ENCODE data around the gene PRRT1. TPM values are rescaled to one million over a fixed set of nuclear protein-coding genes. Genes with fewer than 3 reads are reported as not detected.
"Not testable (repeated sequence)": the region's sequence is repeated elsewhere in the genome, so short reads cannot be mapped to it uniquely, and the experiment has no call there.

PRRT1 gene
- total RNA-seq, 1 donor from 2014 or later, result 2.8 TPM

GRCh38 chr6:32126880-32127279 lies 24.9 kb downstream of the PRRT1 start:
- no peak for DNase-seq (ENCODE audit: low spot score)

- no peak for DNase-seq (ENCODE audit: low spot score)
Observed at GRCh38 chr6:32123681-32124080, 28.1 kb downstream of the PRRT1 start.

DNA sequence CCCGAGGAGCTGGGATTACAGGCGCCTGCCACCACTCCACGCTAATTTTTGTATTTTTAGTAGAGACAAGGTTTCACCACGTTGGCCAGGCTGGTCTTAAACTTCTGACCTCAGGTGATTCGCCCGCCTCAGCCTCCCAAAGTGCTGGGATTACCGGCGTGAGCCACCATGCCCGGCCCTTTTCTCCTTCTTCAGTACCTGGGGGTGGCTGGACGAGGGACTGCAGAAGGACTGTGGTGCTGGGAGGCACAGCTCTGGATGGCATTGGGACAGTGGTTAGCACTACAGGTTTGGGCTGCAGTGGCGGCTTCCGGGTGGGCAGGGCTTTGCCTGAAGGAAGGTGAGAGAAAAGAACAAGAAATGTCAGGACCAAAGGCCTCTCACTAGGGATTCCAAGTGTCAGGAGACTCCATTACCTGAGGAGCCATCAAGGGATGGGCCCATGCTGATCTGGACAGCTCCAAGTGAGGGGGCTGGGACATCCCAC lies 31.1 kb downstream of the PRRT1 start:
- no peak for DNase-seq (ENCODE audit: low spot score)

DNA sequence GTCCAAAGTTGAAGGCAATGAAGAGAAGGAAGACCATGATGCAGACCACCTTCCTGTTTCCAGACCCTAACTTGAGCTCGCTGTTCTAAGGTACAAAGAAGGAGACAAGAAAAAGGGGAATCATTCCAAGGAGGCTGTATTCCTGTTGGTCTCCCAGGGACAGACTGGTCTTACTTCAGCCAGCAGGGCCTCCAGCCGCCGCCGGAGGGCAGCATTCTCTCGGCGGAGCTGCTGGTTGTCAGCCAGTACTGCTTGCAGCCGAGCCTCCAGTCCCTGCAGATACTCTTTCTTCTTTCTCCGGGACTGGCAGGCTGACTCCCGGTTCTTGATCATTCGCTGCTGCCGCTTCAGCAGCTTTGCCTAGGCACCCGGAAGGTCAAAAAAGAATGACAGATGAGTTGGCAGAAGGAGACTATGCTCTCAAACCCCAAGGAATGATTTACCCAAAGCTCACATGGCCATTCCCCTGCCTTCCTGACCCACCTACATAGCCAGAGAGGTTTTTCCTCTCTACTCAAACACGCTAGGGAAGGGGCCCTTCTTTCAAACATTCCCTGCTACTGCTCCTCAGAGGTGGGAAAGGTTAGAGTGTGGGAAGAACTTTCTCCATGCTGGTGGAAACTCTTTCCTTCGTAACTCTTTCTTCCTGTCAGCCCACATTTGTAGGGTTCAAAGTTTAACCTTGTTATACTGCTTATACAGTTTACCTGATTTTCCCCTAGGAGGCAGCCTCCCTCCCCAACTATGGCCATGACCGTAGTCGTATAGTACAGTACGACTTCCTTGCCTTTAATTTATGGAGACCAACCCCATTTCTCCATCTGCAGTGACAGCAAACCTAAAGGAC lies 32.7 kb downstream of the PRRT1 start:
- DNase-seq (ENCODE audit: low spot score), result peak; percentile 88

- no peak for DNase-seq (ENCODE audit: low spot score)
Observed at GRCh38 chr6:32117461-32117860, 34.3 kb downstream of the PRRT1 start.

GRCh38 chr6:32116674-32117073 lies 35.1 kb downstream of the PRRT1 start:
- DNase-seq (ENCODE audit: low spot score), result no peak

- no peak for DNase-seq (ENCODE audit: low spot score)
Observed at GRCh38 chr6:32115623-32116022, 36.1 kb downstream of the PRRT1 start.

DNA sequence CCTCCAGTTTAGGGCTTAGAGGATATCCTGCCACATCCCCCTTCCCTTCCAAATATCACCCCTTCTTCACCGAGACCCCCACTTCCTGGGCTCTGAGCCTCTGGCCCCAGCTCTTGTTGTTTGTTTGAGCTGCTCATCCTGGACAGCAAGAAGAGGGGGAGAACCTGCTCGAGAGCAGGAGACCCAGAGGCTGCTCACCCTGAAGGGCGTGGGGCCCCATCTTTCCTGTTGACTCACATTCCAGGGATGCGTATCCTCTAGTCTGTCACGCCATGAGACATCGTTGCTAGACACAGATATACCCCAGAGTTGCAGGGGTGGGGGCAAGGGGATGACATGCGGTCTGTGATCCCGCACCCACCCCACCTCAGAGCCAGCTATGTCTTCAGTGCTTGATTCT lies 36.9 kb downstream of the PRRT1 start:
- DNase-seq (ENCODE audit: low spot score), result no peak

DNA sequence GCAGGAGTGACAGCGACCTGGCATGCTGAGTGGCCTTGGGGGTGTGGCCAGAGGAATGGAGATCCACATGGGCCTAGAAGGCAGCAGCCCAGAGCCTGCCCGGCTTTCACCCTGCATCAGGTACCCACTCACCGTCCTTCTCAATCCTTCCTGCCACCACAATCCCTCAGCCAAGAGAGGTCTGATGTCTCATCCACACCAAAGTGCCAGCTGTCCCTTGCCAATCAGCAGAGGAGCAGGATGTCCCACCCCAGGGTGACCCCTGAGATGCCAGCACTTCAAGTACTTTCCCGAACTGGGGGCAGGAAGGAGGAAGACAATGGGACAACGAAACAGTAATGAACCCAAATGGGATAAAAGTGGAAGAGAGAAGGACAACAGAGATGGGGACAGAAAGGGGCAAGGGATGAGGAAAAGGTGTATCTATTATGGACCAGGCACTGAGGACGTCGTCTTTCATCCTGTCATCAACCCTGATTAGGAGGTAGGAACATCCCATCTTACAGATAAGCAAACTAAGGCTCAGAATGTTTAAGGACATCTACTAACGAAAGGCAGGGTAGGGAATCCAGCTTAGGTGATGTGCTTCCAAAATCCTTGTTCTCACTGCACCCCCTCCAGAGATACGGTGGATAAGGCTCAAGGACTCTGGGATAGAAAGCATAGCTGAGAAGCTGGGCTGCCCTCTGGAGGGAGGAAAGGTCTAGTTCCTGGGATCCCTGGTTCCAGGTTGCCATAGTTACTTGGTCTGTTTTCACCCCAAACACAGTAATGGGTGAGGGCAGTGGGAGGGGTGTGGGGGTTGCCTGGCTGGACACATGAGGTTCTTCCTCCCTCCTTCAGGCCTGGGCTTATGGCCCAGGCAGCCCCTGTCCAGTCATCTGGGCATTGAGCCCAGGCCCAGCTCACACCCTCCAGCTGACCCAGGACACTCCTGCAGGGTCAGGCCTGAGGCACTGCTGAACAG lies 38.1 kb downstream of the PRRT1 start:
- peak; percentile 90 for DNase-seq (ENCODE audit: low spot score)

- DNase-seq (ENCODE audit: low spot score), result no peak
Observed at GRCh38 chr6:32112431-32112980, 39.2 kb downstream of the PRRT1 start.

GRCh38 chr6:32111424-32112066 lies 40.2 kb downstream of the PRRT1 start:
- DNase-seq (ENCODE audit: low spot score), result no peak

DNA sequence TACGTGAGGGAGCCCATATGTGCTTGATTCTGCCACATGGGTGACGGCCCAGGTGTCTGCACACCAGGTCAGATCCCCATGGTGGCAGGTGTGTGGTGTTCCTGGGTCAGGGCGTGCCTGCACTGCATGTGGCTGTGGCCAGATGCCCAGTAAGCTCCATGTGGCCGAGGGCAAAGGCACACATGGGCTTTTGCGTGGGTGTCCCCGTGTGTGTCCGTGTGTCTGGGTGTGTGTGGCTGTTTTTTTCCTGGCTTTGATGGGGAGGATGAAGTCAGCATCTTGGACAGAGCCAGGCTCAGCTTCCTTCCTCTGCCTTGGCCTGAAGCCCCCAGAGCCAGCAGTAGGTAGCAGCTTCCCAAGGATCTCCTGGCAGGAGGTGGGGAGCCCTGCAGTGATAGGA lies 41.1 kb downstream of the PRRT1 start:
- DNase-seq (ENCODE audit: low spot score), result no peak

DNA sequence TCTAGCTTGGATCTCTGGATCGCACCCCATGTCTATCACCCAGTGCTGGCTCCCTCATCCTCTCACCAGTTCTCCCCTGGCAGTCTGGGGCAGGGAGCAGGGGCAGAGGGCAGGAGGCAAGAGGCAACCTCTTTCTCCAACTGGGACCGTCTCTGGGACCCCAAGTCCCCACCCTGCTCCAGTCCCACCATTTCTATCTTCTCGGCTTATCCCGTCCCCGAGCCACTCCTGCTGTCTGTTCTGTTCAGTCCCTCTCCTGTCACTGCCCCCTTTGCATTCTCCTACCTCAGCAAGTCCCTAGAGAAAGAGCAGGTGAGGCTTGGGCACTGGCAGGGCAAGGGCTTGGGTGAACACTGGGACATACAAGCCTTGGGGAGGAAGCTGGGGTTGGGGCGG lies 42.0 kb downstream of the PRRT1 start:
- no peak for DNase-seq (ENCODE audit: low spot score)

DNA sequence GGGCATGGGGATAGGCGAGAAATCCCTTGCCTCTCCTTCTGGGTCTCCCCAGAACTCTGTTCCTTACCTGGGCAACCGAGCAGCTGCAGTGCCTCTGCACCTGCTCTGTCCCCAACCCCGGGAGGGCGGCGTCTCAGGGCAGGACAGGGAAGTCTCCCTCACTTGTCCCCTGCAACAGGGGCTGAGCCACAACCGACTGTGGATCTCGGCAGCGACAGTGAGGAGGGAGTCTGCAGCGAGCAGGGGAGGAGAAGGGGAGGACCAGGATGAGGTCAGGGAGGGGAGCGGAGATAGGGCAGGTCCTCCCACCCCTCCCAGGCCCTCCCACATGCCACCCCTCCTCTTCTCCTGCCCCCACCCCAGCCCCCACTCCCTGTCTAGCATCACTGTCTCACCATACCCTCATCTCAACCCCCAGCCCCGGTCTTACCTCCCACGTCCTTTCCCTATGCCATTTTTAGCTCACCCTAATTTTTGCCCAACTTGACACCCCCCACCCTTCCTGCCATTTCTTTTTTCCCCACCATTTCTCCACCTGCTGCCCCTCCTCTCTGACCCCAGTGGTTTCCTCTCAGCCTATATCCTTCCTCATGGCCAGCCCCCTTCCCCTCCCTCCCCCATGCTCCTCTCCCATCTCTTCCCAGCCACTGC lies 42.5 kb downstream of the PRRT1 start, which contains the start of gene TNXB:
TNXB (minus strand) TSS at position 225 of the 651 bp plus-strand sequence. CDS start 11,140 bp downstream, outside the sequence.
- DNase-seq (ENCODE audit: low spot score), result peak; percentile 56

DNA sequence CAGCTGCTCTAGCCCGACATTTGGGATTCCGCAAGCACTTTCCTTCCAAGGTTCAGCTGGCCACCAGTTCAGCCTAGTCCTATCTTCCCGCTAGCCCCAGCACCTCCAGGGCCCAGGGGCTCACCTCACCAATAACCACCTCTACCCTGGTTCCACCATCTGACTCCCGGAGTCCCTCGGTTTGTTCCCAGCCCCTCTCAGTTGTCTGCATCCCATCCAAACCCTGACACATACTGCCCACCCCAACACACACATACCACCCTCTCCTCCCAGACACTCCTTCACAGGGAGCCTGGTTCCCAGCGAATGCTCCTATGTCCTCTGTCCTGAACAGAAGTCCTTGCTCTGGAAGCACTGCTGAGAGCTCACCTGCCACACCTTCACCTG lies 43.0 kb downstream of the PRRT1 start:
- no peak for DNase-seq (ENCODE audit: low spot score)

DNA sequence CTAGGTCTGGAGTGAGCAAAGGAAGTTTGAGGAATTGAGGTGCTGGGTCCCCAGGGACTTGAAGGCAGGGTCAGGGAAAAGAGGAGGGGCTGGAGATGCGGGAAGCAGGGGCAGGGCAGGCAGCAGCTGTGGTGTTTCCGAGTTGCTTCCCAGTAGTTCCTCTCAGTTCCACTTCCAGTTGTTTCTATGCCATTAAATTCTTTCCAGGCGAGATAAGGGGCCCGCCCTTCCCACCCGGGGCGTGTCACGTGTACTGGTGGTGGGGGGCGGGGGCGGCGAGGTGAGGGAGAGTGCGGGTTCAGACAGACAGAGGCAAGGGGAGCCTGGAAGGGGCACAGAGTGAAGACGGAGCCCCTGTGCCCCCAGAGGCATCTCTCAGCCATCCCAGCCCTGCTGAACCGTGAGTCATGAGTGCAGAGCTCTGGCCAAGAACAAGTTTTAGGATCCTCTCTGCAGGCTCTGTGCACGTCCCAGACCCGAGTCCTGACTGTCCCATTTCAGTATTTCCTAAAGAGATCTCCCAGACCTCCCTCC lies 43.6 kb downstream of the PRRT1 start:
- DNase-seq (ENCODE audit: low spot score), result peak; percentile 70

GRCh38 chr6:32107406-32107805 lies 44.3 kb downstream of the PRRT1 start:
- DNase-seq (ENCODE audit: low spot score), result peak; percentile 57

DNA sequence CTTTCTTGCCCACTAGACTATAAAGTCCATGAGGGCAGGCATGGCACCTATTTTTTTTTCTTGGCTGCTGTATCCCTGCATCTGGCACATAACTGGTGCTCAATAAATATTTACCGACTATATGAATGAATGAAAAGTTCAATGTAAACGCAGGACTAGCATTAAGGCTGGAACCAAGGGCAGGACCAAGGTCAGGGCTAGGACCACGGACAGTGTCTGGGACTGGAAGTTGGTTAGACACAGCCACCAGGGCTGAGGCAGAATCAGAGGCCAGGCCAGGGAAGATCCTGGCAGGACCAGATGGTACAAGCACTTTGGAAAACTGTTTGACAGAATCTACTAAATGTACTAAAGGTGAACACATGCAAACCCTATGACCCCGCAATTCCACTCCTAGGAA lies 46.3 kb downstream of the PRRT1 start:
- no peak for DNase-seq (ENCODE audit: low spot score)

- DNase-seq (ENCODE audit: low spot score), result no peak
Observed at GRCh38 chr6:32102255-32102654, 49.5 kb downstream of the PRRT1 start.

GRCh38 chr6:32100251-32100650 lies 51.5 kb downstream of the PRRT1 start:
- DNase-seq (ENCODE audit: low spot score), result not testable (repeated sequence)
